Liver (tissue), 9 donors: Measurements from ENCODE around the gene LRCH3. TPM values are rescaled to one million over a fixed set of nuclear protein-coding genes. Genes with fewer than 3 reads are reported as not detected.

Experiments used
- DNase-seq: peaks from one replicate; pipeline ENCODE4 v3.0.0-alpha.2; 2017; ENCODE audit warnings: low spot score
- H3K27ac ChIP-seq, 2 donors: one replicate each; pipeline ENCODE4 v1.7.0; 2013; ENCODE audit warnings: inconsistent platforms in 2 of 2, low read length in 2 of 2, control low read depth in 1 of 2, low read depth in 1 of 2, mild to moderate bottlenecking in 1 of 2
- H3K27me3 ChIP-seq, 4 donors: one replicate each; pipeline versions ENCODE4 v1.6.1 to v1.7.0; 2013; ENCODE audit warnings: low read length in 3 of 4, inconsistent platforms in 1 of 4, mild to moderate bottlenecking in 1 of 4, moderate library complexity in 1 of 4; ENCODE audit not compliant: control insufficient read depth in 4 of 4, insufficient read depth in 4 of 4
- H3K36me3 ChIP-seq, 4 donors: one replicate each; pipeline versions ENCODE4 v1.6.1 to v1.7.0; 2013; ENCODE audit warnings: low read length in 3 of 4, mild to moderate bottlenecking in 3 of 4, low read depth in 1 of 4, moderate library complexity in 1 of 4; ENCODE audit not compliant: control insufficient read depth in 4 of 4, insufficient read depth in 3 of 4
- H3K4me1 ChIP-seq, 4 donors: one replicate each; pipeline versions ENCODE4 v1.6.1 to v1.7.0; 2013; ENCODE audit warnings: low read length in 3 of 4, mild to moderate bottlenecking in 3 of 4, moderate library complexity in 1 of 4; ENCODE audit not compliant: control insufficient read depth in 4 of 4, insufficient read depth in 4 of 4
- H3K4me3 ChIP-seq, 3 donors: one replicate each; pipeline versions ENCODE4 v1.6.1 to v1.7.0; 2013; ENCODE audit warnings: low read length in 3 of 3, control low read depth in 1 of 3, low read depth in 1 of 3, mild to moderate bottlenecking in 1 of 3
- H3K9ac ChIP-seq, 2 donors: one replicate each; pipeline ENCODE4 v1.7.0; 2013; ENCODE audit warnings: low read length in 2 of 2, mild to moderate bottlenecking in 2 of 2, moderate library complexity in 2 of 2, control low read depth in 1 of 2, low read depth in 1 of 2
- H3K9me3 ChIP-seq, 4 donors: one replicate each; pipeline versions ENCODE4 v1.6.1 to v1.7.0; 2013; ENCODE audit warnings: low read length in 3 of 4; ENCODE audit not compliant: control insufficient read depth in 4 of 4
- EGR1 ChIP-seq, 2 donors: IDR thresholded peaks; 2 replicates each; pipeline ENCODE4 v1.6.1; 2016 to 2018; ENCODE audit warnings: antibody characterized with exemption in 2 of 2, low read depth in 2 of 2
- FOXA1 ChIP-seq: IDR thresholded peaks from 2 replicates; pipeline ENCODE4 v1.6.1; 2016; ENCODE audit warnings: antibody characterized with exemption
- FOXA2 ChIP-seq: IDR thresholded peaks from 2 replicates; pipeline ENCODE4 v1.6.1; 2016; ENCODE audit warnings: antibody characterized with exemption
- GABPA ChIP-seq, 2 donors: IDR thresholded peaks in 1 of 2; conservative IDR thresholded peaks in 1 of 2; 2 replicates each; pipeline ENCODE4 v1.6.1; 2016; ENCODE audit warnings: antibody characterized with exemption in 2 of 2, mild to moderate bottlenecking in 1 of 2, moderate library complexity in 1 of 2
- HNF4A ChIP-seq, 2 donors: conservative IDR thresholded peaks; 2 replicates each; pipeline ENCODE4 v1.6.1; 2016; ENCODE audit warnings: antibody characterized with exemption in 2 of 2, mild to moderate bottlenecking in 2 of 2
- HNF4G ChIP-seq: IDR thresholded peaks from 2 replicates; pipeline ENCODE4 v1.6.1; 2016; ENCODE audit warnings: antibody characterized with exemption
- JUND ChIP-seq, 2 donors: IDR thresholded peaks; 2 replicates each; pipeline ENCODE4 v1.6.1; 2016; ENCODE audit warnings: antibody characterized with exemption in 2 of 2
- NR2F2 ChIP-seq: IDR thresholded peaks from 2 replicates; pipeline ENCODE4 v1.6.1; 2016; ENCODE audit warnings: antibody characterized with exemption
- RAD21 ChIP-seq, 2 donors: IDR thresholded peaks; 2 replicates each; pipeline ENCODE4 v1.6.1; 2016; ENCODE audit warnings: antibody characterized with exemption in 2 of 2, mild to moderate bottlenecking in 2 of 2
- RXRA ChIP-seq, 2 donors: IDR thresholded peaks; 2 replicates each; pipeline ENCODE4 v1.6.1; 2017 to 2018; ENCODE audit warnings: antibody characterized with exemption in 2 of 2, mild to moderate bottlenecking in 1 of 2
- SP1 ChIP-seq: IDR thresholded peaks from 2 replicates; pipeline ENCODE4 v1.6.1; 2018; ENCODE audit warnings: antibody characterized with exemption, mild to moderate bottlenecking
- TAF1 ChIP-seq: conservative IDR thresholded peaks from 2 replicates; pipeline ENCODE4 v1.6.1; 2016; ENCODE audit warnings: antibody characterized with exemption, mild to moderate bottlenecking
- YY1 ChIP-seq: IDR thresholded peaks from 2 replicates; pipeline ENCODE4 v1.6.1; 2016; ENCODE audit warnings: antibody characterized with exemption, mild to moderate bottlenecking
- WGBS: extraction: QIAGEN DNeasy Blood & Tissue Kit; methylation state at CpG from one replicate; pipeline ENCODE4 v1.1.7; 2013; 5-methylcytosine and 5-hydroxymethylcytosine counted together
- polyA plus RNA-seq, 2 donors: library from polyadenylated mRNA; stranded (reverse) in 1 of 2; unstranded in 1 of 2; fragments of 200-250 nt in 1 of 2; fragments of >200 nt in 1 of 2; fragmentation: Nextera tagmentation in 1 of 2; extraction: Ambion mirVana in 1 of 2; gene quantifications; one replicate each; pipeline versions ENCODE4 v1.2.1 to v1.2.3, GENCODE V29; 2013 to 2015
- total RNA-seq, 2 donors: library from RNA; depleted of rRNA; stranded (reverse); fragments of >200 nt; gene quantifications; one replicate each; pipeline ENCODE4 v1.2.3, GENCODE V29; 2014
- TF ChIP-seq, protein P1 (sequence below): IDR thresholded peaks from 2 replicates; pipeline ENCODE4 v1.6.1; 2016; ENCODE audit warnings: antibody characterized with exemption
- TF ChIP-seq, protein P2 (sequence below): IDR thresholded peaks from 2 replicates; pipeline ENCODE4 v1.6.1; 2016; ENCODE audit warnings: antibody characterized with exemption
- TF ChIP-seq, protein P3 (sequence below): IDR thresholded peaks from 2 replicates; pipeline ENCODE4 v1.6.1; 2016; ENCODE audit warnings: antibody characterized with exemption
- TF ChIP-seq, protein P4 (sequence below): fragments of 150-350 bp; IDR thresholded peaks from 2 replicates; pipeline ENCODE4 v1.5.1; 2017; ENCODE audit warnings: improper control_type of control experiment, low read depth, low read length; ENCODE audit not compliant: missing input control
- TF ChIP-seq, protein P5 (sequence below): IDR thresholded peaks from 2 replicates; pipeline ENCODE4 v1.6.1; 2016; ENCODE audit warnings: antibody characterized with exemption, mild to moderate bottlenecking
- donor health status: healthy.
- donor health status: healthy.
- donor health status: healthy.
- donor health status: healthy.
- donor health status: healthy.

The LRCH3 gene
- total and polyA plus RNA-seq, 4 donors, result 6.2 to 67.2 (median 19.7) TPM

DNA sequence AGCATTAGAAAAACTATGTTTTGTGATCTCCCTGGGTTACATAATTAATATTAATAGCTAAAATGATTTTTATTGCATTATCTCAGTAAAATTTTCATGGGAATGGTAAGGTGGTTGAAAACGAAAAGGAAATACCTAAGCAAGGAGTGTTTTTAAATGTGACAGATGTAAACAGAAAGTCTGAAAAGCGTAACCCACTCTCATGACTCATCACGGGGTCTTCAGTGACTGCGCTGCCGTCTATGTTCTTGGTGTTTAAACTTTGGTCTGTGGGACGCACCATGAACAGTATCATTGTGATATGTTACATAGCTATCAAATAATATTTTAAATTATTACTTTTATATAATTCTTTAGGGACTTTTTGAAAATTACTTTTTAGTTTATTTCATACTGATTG is 19.8 kb downstream of the LRCH3 start:
- H3K4me1 ChIP-seq, result no peaks in the 10 kb centered on the region
- no peak for DNase-seq
- no peak overlapping the region for H3K4me3 ChIP-seq
- H3K36me3 ChIP-seq, result no peaks in the 10 kb centered on the region
- no peak for TF ChIP-seq JUND (IDR thresholded peaks at IDR 0.05)
- no peak for TF ChIP-seq FOXA1
- TF ChIP-seq HNF4G, result no peak
- TF ChIP-seq, protein P1, sequence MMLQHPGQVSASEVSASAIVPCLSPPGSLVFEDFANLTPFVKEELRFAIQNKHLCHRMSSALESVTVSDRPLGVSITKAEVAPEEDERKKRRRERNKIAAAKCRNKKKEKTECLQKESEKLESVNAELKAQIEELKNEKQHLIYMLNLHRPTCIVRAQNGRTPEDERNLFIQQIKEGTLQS, result no peak
- TF ChIP-seq HNF4A (conservative IDR thresholded peaks at IDR 0.05), result no peak
- no peaks in the 10 kb centered on the region for H3K9me3 ChIP-seq
- no peak overlapping the region for H3K27ac ChIP-seq
- WGBS, result 96% methylated on average over 6 of the region's 6 CpGs
- no peaks in the 10 kb centered on the region for H3K27me3 ChIP-seq
- H3K9ac ChIP-seq, result no peak overlapping the region

DNA sequence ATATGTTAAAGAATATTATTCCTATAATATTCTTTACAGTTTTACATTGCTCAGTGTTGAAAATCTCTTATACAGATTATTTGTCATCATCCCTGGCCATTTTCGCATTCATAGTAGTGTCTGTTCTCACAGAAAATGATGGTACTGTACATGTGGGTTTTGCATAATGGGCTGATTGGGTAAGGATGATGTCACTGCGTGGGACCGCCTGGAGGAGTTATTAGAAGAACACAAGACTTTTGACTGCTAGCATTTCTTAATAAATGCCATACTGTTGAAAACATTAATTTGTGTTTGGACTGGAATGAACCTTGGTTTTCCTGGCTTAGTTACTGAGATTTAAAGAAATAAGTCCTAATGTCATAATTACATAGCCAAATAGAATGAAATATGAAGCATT is 20.3 kb downstream of the LRCH3 start:
- 95% methylated on average over 3 of the region's 3 CpGs for WGBS
- no peak overlapping the region for H3K9ac ChIP-seq
- DNase-seq, result no peak
- H3K27me3 ChIP-seq, result no peaks in the 10 kb centered on the region
- TF ChIP-seq TAF1 (no peak), FOXA1 (no peak), RAD21 (IDR thresholded peaks at IDR 0.05) (no peak), JUND (IDR thresholded peaks at IDR 0.05) (no peak), SP1 (no peak), GABPA (IDR thresholded peaks at IDR 0.05 in 1 of 2, conservative IDR thresholded peaks at IDR 0.05 in 1 of 2) (no peak), YY1 (no peak), RXRA (IDR thresholded peaks at IDR 0.05) (no peak), HNF4A (conservative IDR thresholded peaks at IDR 0.05) (no peak), EGR1 (IDR thresholded peaks at IDR 0.05; ENCODE audit: low read depth in 2 of 2) (no peak), NR2F2 (no peak), FOXA2 (no peak), HNF4G (no peak)
- TF ChIP-seq, protein P2, sequence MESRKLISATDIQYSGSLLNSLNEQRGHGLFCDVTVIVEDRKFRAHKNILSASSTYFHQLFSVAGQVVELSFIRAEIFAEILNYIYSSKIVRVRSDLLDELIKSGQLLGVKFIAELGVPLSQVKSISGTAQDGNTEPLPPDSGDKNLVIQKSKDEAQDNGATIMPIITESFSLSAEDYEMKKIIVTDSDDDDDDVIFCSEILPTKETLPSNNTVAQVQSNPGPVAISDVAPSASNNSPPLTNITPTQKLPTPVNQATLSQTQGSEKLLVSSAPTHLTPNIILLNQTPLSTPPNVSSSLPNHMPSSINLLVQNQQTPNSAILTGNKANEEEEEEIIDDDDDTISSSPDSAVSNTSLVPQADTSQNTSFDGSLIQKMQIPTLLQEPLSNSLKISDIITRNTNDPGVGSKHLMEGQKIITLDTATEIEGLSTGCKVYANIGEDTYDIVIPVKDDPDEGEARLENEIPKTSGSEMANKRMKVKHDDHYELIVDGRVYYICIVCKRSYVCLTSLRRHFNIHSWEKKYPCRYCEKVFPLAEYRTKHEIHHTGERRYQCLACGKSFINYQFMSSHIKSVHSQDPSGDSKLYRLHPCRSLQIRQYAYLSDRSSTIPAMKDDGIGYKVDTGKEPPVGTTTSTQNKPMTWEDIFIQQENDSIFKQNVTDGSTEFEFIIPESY, result no peak
- TF ChIP-seq, protein P3, sequence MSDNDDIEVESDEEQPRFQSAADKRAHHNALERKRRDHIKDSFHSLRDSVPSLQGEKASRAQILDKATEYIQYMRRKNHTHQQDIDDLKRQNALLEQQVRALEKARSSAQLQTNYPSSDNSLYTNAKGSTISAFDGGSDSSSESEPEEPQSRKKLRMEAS, result no peak
- TF ChIP-seq, protein P1, result no peak
- TF ChIP-seq, protein P4, sequence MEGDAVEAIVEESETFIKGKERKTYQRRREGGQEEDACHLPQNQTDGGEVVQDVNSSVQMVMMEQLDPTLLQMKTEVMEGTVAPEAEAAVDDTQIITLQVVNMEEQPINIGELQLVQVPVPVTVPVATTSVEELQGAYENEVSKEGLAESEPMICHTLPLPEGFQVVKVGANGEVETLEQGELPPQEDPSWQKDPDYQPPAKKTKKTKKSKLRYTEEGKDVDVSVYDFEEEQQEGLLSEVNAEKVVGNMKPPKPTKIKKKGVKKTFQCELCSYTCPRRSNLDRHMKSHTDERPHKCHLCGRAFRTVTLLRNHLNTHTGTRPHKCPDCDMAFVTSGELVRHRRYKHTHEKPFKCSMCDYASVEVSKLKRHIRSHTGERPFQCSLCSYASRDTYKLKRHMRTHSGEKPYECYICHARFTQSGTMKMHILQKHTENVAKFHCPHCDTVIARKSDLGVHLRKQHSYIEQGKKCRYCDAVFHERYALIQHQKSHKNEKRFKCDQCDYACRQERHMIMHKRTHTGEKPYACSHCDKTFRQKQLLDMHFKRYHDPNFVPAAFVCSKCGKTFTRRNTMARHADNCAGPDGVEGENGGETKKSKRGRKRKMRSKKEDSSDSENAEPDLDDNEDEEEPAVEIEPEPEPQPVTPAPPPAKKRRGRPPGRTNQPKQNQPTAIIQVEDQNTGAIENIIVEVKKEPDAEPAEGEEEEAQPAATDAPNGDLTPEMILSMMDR, result no peak
- TF ChIP-seq, protein P5, sequence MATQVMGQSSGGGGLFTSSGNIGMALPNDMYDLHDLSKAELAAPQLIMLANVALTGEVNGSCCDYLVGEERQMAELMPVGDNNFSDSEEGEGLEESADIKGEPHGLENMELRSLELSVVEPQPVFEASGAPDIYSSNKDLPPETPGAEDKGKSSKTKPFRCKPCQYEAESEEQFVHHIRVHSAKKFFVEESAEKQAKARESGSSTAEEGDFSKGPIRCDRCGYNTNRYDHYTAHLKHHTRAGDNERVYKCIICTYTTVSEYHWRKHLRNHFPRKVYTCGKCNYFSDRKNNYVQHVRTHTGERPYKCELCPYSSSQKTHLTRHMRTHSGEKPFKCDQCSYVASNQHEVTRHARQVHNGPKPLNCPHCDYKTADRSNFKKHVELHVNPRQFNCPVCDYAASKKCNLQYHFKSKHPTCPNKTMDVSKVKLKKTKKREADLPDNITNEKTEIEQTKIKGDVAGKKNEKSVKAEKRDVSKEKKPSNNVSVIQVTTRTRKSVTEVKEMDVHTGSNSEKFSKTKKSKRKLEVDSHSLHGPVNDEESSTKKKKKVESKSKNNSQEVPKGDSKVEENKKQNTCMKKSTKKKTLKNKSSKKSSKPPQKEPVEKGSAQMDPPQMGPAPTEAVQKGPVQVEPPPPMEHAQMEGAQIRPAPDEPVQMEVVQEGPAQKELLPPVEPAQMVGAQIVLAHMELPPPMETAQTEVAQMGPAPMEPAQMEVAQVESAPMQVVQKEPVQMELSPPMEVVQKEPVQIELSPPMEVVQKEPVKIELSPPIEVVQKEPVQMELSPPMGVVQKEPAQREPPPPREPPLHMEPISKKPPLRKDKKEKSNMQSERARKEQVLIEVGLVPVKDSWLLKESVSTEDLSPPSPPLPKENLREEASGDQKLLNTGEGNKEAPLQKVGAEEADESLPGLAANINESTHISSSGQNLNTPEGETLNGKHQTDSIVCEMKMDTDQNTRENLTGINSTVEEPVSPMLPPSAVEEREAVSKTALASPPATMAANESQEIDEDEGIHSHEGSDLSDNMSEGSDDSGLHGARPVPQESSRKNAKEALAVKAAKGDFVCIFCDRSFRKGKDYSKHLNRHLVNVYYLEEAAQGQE, result no peak
- H3K36me3 ChIP-seq, result no peaks in the 10 kb centered on the region
- H3K4me1 ChIP-seq, result no peaks in the 10 kb centered on the region
- H3K4me3 ChIP-seq, result no peak overlapping the region
- H3K9me3 ChIP-seq, result no peaks in the 10 kb centered on the region
- no peak overlapping the region for H3K27ac ChIP-seq
